ENCODE data around the gene MFAP4.

DNA sequence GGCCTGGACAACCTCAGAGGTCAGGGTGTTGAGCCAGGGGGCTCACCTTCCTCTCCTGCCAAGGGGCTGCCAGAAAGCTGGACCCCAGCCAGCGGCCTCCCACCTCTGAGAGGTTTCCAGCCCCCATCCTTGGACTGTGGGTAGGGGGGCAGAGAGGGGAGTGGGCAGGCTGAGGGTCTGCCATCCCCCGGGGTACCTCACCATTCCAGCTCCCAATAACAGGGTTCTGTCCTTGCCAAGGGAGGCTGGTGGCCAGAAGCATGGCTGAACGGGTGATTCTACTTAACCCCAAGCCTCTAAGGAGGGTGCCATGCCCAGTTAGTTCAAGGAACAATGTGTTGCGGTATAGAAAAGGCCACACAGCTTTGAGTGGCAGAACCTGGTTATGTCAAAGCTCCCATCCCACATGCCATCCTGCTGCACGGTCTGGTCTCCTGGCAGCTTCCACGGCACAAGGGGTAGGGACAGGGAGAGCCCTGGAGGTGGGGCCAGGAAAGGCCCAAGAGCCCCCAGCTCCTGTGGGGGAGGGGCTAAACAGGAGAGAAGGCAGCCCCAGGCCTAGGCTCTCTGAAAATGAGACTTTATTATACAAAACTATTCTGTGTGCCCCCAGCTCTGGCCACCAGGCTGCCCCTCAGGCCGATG, 44.3 kb downstream of the MFAP4 start:
- TF ChIP-seq ZNF561 (tag by site-specific recombination; IDR thresholded peaks at IDR 0.05; ENCODE audit: borderline replicate concordance) (no peak), ZNF585B (tag by site-specific recombination; IDR thresholded peaks at IDR 0.05) (no peak), YY1 (tag by site-specific recombination; IDR thresholded peaks at IDR 0.05) (no peak)
- TF ChIP-seq, protein P1, sequence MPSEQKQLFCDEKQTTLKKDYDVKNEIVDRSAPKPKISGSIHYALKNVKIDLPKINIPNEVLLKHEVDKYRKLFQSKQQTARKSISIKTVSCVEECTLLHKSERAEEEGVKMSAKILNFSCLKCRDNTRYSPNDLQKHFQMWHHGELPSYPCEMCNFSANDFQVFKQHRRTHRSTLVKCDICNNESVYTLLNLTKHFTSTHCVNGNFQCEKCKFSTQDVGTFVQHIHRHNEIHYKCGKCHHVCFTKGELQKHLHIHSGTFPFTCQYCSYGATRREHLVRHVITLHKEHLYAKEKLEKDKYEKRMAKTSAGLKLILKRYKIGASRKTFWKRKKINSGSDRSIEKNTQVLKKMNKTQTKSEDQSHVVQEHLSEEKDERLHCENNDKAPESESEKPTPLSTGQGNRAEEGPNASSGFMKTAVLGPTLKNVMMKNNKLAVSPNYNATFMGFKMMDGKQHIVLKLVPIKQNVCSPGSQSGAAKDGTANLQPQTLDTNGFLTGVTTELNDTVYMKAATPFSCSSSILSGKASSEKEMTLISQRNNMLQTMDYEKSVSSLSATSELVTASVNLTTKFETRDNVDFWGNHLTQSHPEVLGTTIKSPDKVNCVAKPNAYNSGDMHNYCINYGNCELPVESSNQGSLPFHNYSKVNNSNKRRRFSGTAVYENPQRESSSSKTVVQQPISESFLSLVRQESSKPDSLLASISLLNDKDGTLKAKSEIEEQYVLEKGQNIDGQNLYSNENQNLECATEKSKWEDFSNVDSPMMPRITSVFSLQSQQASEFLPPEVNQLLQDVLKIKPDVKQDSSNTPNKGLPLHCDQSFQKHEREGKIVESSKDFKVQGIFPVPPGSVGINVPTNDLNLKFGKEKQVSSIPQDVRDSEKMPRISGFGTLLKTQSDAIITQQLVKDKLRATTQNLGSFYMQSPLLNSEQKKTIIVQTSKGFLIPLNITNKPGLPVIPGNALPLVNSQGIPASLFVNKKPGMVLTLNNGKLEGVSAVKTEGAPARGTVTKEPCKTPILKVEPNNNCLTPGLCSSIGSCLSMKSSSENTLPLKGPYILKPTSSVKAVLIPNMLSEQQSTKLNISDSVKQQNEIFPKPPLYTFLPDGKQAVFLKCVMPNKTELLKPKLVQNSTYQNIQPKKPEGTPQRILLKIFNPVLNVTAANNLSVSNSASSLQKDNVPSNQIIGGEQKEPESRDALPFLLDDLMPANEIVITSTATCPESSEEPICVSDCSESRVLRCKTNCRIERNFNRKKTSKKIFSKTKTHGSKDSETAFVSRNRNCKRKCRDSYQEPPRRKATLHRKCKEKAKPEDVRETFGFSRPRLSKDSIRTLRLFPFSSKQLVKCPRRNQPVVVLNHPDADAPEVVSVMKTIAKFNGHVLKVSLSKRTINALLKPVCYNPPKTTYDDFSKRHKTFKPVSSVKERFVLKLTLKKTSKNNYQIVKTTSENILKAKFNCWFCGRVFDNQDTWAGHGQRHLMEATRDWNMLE (tag by site-specific recombination; conservative IDR thresholded peaks at IDR 0.05; ENCODE audit: low read depth): no peak
